GM21447 (cell line): ENCODE data around the gene SESN3.
"Not testable (repeated sequence)": the region's sequence is repeated elsewhere in the genome, so short reads cannot be mapped to it uniquely, and the experiment has no call there.

ENCODE experiments used
- ATAC-seq: cut with Tn5 transposase; IDR thresholded peaks from one replicate; pipeline ENCODE4 v1.9.1; 2021; ENCODE audit not compliant: unreplicated experiment

SESN3 gene, protein sequence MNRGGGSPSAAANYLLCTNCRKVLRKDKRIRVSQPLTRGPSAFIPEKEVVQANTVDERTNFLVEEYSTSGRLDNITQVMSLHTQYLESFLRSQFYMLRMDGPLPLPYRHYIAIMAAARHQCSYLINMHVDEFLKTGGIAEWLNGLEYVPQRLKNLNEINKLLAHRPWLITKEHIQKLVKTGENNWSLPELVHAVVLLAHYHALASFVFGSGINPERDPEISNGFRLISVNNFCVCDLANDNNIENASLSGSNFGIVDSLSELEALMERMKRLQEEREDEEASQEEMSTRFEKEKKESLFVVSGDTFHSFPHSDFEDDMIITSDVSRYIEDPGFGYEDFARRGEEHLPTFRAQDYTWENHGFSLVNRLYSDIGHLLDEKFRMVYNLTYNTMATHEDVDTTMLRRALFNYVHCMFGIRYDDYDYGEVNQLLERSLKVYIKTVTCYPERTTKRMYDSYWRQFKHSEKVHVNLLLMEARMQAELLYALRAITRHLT

DNA sequence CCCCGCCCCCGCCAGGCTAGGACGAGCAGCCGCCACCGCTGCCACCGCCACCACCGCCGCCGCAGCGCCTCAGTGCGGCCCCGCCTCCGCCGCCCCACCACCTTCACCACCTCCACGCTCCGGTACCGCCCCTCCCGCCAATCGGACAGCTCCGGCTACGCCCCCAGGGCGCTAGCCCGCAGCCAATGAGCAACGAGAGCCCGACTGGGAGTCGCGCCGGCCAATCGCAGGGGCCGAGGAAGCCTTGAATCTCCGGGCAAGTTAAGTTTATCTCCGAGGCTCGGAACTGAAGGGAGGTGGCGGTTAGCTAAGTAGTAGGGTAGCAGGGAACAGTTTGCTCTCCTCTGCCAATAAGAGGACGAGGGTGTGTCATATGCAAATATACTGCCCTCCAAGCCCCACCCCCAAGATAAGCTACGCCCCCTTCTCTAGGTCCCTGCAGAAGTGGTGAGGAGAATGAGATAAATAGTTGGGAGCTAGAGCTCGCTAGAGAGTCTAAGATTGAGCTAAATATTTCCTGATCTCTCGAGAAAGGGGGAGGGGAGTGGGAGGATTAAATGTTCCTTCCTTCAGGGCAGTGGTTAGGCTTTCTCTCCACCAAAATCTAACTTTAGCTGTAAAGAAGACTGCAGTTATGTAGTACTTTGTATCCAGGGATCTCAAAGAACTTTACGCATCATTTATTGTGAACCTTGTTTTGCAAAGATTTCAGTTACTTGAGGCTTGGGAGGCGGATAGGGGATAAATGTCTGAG is at the start of gene SESN3:
TSS of gene SESN3 (minus strand) at position 76 of the 754 bp plus-strand sequence. CDS start 342 bp downstream, outside the sequence.
- ATAC-seq, result peak; percentile 90

DNA sequence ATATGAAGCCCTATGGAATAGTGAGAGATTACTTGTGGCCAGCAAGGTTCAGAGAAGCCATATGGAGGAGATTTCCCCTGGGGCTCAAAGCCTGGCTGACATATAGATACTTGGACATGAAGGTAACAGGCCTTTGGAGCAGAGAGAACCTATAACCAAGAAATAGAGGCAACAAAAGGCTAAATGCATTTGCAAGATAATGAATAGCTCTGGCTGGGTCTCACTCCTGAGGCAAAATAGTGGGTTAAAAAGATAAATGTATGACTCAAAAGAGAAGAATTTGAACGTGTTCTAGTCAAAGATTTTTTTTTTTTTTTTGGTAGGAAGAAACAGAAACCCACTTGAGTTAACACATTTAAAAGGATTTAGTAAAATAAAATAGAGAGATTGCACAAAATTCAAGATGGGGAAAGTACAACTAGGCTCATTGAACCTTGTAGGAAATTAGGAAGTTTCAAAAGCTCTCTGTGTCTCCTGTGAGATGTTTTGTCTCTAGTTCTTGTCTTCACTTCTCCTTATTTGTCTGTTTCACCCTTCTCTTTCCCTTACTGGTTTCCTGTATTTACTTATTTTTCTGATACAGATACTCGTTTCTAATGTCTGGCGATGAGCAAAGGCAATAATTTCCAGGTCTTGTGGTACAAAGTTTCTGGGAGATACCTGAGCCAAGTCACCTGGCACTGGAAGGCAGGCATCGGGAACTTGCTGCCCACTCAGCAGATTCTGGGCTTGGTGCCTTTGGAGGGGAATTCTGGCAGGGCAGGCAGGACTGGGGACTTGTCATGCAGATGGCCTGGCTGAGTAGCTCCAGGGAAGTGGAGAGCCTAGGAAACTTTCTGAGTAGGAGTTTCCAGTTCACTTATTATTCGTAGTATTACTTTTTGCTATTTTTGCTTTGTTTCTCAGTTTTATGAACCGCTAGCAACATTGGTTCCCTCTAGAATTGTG is 49.2 kb upstream of the SESN3 start:
- ATAC-seq, result peak; percentile 58

DNA sequence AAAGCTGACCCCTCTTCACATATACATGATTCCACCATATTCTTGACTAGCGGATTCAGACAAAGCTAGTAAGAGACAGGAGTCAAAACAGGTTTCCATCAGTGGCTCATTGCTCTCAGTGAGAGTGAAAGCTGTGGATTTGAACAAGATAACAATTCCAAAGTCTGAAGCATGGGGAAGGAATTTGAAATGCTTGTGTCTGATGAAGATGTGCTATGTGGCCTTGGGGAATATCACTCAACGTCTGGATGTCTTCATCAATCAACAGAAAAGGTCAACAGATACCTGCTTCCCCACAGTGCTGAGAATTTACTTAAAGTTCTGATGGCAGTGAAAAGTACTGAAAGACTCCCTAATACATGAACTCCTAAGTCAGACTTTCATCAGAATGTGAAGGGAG is 46.9 kb upstream of the SESN3 start:
- ATAC-seq, result no peak

DNA sequence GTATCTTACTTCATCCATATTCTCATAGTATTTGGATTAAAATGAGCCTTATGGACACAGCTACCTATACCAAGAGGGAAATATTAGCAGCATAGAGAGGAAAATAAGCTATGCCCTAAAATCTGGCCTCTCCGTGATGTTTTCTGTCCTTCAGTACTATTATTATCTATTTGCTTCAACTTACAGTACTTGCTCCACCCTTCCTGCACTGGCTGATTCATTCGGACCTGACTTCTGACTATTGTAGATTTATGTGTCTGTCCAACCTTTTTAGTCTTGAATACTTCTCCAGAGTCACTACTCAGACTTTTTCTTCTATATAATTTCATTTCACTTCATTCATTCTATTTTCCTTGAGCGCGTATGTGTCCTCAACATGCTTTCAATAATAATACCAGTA is 45.1 kb upstream of the SESN3 start:
- no peak for ATAC-seq

DNA sequence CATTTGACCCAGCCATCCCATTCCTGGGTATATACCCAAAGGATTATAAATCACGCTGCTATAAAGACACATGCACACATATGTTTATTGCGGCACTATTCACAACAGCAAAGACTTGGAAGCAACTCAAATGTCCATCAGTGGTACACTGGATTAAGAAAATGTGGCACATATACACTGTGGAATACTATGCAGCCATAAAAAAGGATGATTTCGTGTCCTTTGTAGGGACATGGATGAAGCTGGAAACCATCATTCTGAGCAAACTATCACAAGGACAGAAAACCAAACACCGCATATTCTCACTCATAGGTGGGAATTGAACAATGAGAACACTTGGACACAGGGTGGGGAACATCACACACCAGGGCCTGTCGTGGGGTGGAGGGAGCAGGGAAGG is 42.6 kb upstream of the SESN3 start:
- ATAC-seq, result not testable (repeated sequence)

DNA sequence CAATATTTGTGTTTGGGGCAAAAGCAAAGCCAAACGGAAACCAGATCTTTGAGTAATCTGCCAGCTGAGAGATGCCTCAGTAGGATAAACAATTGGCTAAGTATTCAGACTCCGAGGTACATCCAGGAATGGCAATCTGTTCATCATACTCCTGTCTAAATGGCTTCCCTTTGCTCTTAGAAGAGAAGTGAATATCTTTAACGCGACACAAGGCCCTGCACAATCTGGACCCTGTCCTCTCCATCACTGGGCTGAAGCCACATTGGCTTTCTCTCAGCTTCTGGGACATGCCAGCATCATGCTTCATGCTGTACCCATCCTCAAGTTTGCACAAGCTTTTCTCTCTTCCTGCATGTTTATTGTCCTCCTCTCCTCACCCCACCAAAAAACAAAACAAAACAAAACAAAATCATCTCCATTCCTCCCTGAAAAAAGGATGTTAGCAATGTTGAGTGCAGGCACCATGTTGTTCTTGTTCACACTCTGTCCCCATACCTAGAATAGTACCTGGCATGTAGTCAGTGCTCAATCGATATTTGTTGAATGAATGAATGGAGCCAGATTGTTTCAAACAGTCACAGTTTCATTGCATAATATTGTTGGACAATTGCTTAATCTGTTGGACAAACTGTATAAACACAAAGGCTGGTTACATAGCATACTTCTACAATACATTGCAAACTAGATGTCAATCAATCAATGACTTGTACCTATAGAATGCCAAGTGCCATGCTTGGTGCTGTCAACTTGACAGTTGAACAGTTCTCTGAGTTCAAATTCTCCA is 38.2 kb upstream of the SESN3 start:
- no peak for ATAC-seq

DNA sequence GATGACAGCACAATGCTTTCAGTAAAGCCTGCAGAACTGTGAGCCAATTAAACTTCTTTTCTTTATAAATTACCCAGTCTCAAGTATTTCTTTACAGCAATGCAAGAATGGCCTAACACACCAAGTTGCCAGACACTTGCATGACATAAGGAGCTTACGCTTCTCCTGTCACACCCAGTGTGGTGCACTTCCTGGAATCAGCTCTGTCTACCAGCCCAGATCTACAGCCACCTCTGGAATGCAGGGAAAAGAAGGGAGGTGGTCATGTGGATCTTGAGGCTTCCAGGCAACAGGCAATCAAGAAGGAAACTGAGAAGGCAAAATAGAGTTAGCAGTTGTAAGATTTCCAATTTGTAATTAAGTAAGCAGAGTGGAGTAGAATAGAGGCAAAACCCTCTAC is 37.4 kb upstream of the SESN3 start:
- ATAC-seq, result no peak

DNA sequence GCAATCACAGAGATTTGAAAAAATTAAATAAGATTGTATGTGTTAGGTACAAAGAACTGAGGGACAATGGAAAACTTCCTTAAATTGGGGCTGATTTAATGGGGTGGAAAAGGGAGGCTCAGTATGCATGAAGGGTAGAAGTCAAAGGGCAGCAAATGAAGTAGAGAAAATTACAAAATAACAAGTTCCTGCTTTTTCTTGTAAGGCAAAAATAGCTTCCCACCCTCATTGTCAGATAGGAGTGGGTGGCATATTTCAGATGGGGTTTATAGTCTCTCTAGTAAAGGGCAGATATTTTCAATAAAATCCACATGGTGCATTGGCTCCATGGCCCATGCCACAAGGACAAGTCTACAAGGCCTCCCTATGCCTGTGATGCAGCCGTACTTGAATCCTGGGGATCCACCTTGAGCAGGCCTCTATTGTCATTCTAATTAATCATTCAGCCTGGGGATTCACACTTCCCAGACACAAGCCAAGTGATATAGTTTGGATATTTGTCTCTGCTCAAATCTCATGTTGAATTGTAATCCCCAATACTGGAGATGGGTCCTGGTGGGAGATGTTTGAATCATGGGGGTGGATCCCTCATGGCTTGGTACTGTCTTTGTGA is 36.7 kb upstream of the SESN3 start:
- no peak for ATAC-seq

DNA sequence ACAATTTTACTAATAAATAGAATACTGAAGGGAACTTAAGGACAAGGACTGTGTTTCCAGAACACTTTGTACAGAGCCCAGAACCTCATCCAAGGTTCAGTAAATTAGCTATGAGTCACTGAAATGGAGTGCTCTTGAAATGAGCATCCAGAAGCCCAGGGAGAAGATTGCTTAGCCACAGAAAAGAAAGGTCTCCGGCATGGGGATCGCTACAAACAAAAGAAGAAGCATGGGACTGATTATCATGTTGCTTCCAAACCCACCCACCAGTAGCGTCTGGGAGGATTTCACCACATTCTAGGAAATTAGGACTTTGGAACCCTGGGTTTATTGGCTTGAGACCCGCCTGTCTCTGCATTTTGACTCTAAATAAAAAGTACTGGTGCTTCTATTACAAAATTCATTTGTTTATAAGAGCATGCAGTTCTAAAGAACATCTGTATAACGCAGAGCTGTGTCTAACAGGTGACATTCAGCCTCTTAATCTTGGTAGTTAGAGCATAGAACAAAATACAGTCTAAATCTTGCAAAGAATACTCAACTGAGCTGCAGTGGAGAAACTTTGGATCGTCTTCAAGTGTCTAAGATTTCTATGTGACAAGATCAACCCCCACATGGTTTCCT is 35.9 kb upstream of the SESN3 start:
- ATAC-seq, result no peak

DNA sequence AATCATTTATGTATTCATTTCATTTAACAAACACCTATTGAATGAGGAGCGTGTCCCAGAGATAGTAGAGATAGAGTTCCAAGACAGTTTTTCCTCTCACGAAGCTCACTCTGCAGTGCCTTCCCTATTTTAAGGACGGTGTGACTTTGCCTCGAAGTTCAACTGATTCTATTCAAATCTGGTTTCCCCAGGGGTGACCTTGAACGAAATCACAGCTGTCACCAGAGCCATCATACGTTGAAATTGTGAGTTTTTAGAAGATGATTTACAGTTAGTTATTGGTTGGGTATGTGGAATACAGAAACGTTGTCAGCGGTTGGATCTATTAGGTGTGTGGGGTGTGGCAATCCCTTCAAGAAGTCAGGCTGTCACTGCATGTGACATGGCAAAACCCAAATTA is 33.9 kb upstream of the SESN3 start:
- ATAC-seq, result no peak

DNA sequence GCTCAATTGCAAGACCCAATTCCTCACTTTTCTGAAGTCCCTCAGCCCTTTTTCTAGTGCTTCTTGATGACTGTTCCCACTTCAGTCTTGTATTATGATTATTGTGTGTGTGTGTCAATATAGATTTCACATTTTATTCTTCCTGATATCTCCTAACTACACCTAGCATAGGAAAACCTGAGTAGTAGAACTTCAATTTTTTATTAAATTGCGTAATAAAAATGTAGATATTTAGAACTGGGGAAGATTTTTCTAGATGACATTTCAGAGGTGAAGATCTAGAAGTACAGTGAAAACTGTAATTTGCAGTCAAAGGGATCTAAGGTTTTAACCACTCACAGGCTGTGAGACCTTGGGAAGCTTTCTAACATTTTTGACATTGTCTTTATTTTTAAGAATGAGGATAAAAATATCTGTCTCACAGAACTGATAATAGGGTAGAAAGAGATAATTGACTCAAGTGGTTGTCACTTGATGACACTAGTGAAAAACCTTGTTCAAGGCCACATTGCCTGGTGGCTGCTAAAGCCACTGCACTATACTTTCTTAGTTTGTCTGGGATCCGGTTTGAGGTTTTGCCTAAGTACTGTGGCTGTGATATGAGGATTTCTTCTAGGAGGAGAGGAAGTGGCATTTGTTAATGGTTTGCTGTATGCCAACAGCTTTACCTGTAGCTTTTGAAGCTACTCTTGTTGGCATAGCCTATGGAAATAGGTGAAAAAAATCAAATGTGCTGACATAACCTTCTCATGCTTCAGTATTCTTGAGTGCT is 32.2 kb upstream of the SESN3 start:
- ATAC-seq, result no peak

DNA sequence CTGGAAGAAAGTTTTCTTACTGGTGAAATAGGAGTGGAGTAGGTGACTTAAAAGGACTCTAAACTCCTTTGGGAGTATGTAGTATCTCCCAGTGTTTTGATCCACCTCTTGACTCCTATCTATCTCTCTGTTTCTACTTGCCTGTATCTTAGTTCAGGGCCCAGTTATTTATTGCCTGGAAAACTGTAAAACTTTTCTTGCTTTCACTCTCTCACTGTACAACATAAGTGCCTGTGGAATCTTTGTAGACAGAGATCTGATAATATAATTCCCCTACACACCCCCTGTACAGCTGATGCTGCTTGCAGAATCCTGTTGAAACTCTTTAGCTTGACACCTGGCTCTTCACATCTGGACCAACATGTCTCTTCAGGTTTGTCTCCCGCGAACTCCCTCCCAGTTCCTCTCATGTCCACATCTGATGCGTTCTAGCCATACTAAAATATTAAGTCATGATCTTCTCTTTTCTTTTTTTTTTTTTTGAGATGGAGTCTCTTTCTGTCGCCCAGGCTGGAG is 26.5 kb upstream of the SESN3 start:
- ATAC-seq, result no peak

DNA sequence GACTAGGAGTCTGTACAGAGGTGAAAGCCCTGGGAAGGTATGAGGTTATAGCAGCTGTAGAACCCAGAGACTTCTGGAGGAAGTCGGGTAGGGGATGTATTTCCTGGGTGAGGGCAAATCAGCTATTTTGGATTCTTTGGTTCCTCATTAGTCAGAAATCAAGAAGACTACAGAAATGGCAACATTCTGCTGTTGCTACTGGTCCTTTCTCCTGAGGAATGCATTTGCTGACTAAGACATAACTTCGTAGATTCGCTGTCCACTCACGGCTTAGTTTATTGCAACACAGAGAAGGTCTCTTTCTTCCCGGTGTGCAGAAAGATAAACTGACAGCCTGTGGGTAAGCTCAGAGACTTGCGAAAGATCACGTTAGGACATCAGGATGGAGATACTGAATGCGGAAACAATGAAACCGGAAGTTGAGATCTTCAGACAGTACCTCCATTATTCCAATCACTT is 25.3 kb upstream of the SESN3 start:
- peak; percentile 26 for ATAC-seq

DNA sequence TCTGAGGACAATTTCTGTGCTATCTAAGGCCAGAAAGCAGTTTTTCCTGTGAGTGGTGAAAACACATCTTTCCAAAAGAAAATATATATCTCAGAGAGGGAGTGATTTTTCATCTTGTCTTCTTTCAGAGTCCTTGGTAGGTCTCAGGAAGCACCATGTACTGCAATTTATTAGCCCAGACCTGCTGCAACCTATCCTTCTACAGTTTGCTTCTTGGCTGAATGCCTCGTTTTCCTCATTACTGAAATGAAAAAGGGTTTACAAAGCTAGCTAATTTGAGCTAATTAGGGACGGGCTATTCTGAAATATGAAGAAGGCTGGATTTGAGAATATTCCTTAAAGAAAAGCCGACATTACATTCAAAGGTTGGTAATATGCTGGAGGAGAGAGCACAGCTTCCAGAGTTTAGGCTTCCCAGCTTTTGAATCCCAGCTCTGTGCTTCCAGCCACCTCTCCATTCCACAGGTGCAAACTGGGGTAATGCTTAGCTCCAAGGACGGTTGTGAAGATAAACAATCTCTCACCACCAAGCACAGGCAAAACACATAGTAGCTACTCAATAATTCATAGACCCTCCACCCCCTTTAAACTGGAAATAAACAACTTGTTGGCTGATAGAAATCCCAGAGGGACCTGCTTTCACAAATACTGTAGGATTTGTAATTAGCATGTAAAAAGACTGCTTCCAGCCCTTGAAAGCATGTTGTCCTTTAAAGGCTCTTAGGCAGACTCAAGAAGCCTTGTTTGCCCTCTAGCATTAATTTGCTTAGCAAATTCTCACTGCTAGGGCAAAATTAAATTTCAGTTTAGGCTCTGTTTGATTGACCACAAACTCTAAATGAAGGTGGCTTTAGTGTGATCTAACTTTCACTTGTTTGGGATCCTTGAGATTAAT is 24.5 kb upstream of the SESN3 start:
- no peak for ATAC-seq

DNA sequence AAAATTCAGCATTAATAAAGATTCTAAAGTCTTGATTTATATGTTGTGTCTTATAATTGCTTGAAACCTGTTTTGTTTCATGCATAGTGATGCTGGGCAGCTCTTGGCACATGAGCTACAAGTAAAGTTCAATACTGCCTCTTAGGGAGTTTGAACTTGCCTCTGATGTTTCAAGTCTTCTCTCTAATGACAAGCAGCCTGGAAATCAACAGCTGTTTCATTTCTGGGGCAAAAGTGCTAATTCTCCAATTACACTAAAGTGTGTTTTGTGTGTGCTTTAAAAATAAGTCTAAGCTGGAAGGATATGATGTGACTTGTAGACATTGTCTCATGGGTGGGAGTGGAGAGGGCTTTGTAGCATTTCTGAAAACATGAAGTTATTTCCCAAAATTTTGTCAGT is 23.7 kb upstream of the SESN3 start:
- peak; percentile 3 for ATAC-seq

DNA sequence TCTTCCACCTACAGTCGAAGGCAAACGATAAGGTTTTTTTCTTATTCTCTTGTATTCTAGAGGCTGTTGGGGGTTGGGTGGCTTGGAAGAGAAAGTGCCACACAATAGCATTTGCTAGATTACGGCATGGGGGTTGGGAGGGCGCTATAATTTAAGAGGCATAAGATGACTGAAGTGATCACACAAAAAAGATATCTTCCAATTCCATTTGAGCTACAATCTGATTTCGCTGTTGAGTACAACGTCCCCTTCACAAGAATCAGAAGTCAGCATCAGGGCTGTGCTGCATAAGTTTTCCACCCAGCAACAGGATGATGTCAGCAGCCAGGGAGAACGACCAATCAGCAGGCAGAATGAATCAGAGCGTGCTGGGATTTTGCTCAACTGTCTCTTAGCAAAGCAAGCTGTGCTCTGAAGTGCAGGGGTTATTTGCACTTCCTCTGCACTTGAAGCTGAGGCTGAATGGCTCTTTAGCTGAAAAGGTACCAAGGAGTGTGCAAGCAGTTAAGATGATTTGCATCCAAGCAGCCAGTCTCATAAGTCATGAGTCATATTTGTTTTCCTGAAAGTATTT is 23.2 kb upstream of the SESN3 start:
- ATAC-seq, result peak; percentile 98

DNA sequence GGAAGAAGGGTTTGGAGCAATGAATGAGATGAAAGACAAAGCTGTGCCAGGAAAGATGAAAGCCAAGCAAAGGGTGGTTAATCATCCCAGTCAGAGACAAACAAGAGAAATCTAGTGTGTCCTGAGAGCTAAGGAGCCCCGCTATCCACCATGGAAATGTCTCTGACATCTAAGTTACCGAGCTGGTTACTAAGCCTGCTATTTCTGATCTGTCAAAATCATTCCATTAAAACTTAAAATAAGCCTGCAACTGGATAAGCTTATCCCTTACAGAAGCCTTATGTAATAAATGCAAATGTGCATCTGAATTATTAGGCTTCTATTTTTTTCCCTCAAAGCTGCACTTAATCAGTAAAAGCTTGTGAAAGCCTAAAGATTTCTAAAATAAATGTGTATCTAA is 22.1 kb upstream of the SESN3 start:
- no peak for ATAC-seq
